Uterus (tissue), 2 donors: Measurements from ENCODE around the gene GPR150.

ENCODE experiments used
- POLR2A ChIP-seq, 2 donors: fragments of 450-650 bp; IDR thresholded peaks; one replicate each; pipeline ENCODE4 v1.6.1; 2016; ENCODE audit warnings: antibody characterized with exemption in 2 of 2, mild to moderate bottlenecking in 1 of 2, moderate library complexity in 1 of 2
- TF ChIP-seq, protein P1 (sequence below), 4 experiments: fragments of 200-600 bp in 2 of 4; fragments of 450-650 bp in 2 of 4; sonication (generic) in 2 of 4; IDR thresholded peaks; one replicate each; pipeline ENCODE4 v1.5.1; 2016 to 2019; ENCODE audit warnings: antibody characterized with exemption in 4 of 4, mild to moderate bottlenecking in 2 of 4, moderate library complexity in 1 of 4

DNA sequence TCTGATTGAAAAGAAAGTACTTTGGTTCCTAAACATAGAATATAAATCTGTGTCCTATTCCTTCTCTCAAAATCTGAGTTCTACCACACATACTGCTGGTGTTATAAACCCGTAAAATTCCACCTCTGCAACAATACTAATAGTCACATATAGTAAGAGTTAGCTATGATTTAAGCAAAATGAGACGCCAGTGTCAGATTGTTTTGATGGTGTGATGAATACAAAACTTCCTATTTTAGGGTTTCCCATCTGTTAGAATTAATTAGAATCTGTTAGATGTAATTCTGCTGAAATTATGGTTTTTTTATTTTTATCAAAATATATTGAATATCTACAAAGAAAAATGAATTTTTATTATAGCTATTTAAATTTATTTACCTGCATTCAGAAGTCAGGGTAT, 38.3 kb upstream of the GPR150 start:
- TF ChIP-seq, protein P1, sequence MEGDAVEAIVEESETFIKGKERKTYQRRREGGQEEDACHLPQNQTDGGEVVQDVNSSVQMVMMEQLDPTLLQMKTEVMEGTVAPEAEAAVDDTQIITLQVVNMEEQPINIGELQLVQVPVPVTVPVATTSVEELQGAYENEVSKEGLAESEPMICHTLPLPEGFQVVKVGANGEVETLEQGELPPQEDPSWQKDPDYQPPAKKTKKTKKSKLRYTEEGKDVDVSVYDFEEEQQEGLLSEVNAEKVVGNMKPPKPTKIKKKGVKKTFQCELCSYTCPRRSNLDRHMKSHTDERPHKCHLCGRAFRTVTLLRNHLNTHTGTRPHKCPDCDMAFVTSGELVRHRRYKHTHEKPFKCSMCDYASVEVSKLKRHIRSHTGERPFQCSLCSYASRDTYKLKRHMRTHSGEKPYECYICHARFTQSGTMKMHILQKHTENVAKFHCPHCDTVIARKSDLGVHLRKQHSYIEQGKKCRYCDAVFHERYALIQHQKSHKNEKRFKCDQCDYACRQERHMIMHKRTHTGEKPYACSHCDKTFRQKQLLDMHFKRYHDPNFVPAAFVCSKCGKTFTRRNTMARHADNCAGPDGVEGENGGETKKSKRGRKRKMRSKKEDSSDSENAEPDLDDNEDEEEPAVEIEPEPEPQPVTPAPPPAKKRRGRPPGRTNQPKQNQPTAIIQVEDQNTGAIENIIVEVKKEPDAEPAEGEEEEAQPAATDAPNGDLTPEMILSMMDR (IDR thresholded peaks at IDR 0.05): no peak
- no peak for TF ChIP-seq POLR2A (IDR thresholded peaks at IDR 0.05)
